NCI-H774 (cell line): Measurements from ENCODE around the gene STT3B.
"Not testable (repeated sequence)": the region's sequence is repeated elsewhere in the genome, so short reads cannot be mapped to it uniquely, and the experiment has no call there.

Experiments used
- DNase-seq: peaks from one replicate; lab custom pipeline; 2025; lab: John Stamatoyannopoulos, UW

STT3B gene

DNA sequence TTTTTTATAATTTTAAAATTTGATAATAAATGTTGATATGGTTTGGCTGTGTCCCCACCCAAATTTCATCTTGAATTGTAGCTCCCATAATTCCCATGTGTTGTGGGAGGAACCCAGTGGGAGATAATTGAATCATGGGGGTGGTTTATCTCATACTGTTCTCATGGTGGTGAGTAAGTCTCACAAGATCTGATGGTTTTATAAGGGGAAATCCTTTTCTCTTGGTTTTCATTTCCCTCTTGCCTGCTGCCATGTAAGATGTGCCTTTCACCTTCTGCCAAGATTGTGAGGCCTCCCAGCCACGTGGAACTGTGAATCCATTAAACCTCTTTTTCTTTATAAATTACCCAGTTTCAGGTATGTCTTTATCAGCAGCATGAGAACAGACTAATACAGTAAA, 72.6 kb downstream of the STT3B start:
- DNase-seq = not testable (repeated sequence)

DNA sequence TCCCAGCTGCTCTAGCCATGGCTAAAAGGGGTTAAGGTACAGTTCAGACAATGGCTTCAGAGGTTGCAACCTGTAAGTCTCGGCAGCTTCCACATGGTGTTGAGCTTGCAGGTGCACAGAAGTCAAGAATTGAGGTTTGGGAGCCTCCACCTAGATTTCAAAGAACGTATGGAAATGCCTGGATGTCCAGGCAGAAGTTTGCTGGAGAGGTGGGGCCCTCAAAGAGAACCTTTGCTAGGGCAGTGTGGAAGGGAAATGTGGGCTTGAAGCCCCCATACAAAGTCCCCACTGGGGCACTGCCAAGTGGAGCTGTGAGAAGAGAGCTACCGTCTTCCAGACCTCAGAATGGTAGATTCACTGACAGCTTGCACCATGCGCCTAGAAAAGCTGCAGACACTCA, 73.7 kb downstream of the STT3B start:
- no peak for DNase-seq

GRCh38 chr3:31610700-31611275, 78.1 kb downstream of the STT3B start:
- DNase-seq = no peak

- no peak for DNase-seq
Measured at GRCh38 chr3:31613177-31613576, 80.5 kb downstream of the STT3B start.

DNA sequence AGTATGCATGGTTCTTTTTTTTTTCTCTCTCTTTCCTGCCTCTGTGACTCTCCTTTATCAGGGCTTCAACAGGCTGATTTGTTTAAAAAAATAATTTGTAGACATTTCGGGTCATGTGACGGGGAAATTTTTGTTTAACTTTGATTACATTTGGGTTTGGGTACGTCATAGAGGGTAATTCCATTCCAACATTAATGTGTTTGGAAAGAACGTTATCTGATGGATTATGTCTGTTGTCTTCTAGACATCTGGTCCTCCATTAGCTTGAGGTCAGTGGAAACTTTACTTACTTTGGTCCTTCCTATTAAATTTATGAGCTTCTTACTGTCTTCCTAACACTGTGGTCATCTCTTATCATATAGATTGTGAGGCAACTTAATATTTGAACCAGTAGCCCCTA, 80.9 kb downstream of the STT3B start:
- DNase-seq = no peak

GRCh38 chr3:31614162-31614921, 81.6 kb downstream of the STT3B start:
- DNase-seq = no peak

DNA sequence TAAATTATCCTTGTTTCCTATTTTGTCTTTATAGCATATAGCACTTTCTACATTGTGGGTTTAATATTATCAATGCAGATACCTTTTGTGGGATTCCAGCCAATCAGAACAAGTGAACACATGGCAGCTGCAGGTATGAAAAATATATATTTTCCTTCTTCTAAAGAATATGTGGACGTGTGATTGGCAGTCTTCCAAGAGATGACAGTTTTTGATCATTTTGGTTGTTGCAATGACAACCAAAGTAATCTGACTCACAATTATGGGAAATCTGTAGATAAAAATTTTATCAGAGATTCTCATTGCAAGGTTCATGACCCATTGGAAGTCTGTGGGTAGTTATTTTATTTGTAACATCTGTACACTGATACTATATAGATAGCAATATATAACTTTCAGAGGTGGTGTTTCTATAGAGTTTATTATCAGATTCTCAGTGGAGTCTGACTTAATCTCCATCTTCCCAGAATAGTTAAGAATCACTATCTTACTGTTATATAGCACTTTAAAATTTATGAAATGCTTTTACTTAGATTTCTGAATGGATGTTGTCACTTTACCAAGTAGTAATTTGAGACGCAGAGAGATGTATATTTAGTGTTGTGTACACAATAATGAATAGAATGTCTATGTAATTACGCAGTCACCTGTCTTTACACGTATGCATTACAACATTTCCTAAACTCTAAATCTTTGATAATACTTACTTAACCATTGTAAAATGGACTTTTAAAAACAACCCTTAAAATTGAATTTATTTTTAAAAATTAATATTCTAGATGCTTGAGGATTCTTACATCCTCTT, 82.5 kb downstream of the STT3B start:
- no peak for DNase-seq

- DNase-seq = no peak
Measured at GRCh38 chr3:31616711-31617110, 84.0 kb downstream of the STT3B start.

DNA sequence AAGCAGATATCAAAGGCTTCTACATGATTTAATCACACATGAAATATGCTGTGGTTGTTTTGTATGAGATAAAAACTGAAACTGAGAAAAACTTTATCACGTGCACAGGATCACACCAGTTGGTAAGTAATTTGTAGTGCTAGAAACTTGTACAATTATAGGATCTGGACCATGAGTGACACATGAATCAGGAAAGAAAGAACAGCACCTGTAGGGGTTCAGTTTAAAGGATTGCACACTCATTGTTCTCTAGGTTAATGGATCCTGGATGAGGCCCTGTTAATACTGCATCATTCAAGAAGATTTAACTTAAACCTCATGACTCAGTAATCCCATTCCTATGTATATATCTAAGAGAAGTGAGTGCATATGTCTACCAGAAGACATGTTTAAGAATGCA, 87.9 kb downstream of the STT3B start:
- no peak for DNase-seq

GRCh38 chr3:31621314-31621713, 88.6 kb downstream of the STT3B start:
- DNase-seq = no peak

DNA sequence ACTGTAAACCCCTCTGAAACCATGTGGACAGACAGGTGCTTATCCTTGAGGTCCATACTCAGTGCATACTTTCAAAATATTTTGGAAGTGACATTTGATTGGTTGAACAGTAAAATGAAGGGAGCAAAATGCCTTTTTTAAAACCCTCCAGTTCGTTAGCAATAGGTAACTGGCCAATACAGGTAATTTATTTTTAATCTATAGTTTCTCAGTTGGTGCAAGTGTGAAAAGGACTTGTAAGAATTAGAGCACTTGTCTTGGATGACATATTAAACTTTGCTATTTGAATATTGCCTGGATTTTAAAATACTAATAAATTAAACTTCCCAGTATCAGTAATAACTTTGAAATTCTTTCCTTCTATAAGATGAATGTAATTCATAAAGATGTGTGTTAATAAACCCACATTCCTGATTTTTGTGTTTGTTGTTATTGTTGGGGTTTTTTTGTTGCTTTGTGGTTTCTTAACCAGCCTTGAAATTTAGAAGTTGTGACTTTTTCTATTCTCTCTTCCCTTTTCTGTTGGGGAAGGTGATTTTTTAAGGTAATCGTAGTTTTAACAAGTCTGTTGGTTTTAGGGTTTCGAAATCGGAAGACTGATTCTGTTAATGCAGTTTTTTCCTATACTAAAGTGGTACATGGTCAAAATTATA, 90.0 kb downstream of the STT3B start:
- no peak for DNase-seq

DNA sequence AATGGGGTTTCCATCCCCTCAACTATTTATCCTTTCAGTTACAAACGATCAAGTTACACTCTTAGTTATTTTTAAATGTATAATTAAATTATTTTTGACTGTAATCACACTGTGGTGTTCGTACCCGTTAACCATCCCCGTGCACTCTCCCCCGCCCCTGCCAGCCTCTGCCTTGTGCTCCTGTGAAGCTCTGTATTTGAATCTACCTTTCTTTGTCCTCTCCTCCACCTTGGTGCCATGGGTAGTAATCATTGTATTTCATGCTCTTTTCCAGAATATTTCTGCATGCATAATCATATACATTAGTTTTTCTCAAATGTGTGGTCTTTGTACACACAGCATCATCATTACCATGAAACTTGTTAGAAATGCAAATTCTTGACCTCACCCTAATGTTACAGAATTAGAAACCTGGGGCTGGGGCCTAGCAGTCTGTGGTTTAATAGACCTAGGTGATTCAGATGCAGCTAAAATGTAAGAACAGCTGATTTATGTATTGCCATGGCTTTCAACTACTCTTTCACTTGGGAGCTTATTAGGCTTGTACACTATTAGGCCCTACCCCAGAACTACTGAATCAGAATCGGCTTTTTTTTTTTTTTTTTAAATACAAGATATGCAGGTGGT, 91.5 kb downstream of the STT3B start:
- DNase-seq = no peak

DNA sequence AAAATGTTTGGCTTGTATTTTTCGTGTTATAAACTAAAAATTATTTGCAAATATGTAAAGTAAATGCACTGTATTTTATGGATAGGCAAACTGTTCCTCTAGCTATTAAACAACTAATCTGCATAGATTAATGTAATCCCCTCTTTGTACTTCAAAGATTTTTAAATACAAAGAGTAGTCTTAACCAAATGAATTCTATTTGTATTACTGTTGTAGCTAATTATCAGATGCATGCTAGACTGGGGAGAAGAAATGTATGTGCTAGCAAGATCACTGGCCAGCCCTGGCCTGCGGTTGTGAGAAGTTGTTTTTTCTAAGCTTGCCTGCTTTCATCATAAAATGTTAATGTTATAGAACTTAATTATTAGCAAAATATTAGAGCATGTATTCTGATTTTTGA, 92.6 kb downstream of the STT3B start:
- DNase-seq = no peak

DNA sequence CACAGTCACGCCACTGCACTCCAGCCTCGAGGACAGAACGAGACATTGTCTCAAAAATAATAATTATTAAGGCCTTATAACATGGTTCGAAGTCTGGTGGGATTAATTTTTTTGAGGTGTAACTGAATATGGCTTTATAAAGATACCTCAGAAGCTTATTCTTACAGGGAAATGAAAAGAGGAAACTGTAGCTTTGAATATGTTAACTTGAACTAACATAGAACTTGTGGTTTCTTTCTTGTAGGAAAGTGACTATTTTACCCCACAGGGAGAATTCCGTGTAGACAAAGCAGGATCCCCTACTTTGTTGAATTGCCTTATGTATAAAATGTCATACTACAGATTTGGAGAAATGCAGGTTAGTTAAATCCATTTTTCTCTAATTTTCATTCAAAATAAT, 96.3 kb downstream of the STT3B start:
- DNase-seq = no peak

DNA sequence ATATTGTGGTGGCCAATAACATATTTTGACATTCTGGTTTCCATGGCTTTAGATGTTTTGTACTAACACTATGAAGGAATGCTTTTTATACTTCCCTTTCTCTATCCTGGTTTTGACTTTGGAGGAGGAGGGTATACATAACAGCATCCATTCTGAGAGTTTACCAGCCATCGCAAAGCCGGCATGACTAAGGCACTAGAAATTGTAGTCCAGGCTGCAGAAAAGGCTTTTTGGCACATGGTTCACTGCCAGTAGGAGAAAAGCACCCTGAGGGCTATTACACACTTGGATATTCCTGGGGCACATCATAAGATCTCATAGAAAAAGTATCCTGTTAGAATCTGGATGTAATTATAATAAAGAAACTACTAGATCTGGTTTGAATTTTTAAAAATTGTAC, 101.8 kb downstream of the STT3B start:
- DNase-seq = no peak

DNA sequence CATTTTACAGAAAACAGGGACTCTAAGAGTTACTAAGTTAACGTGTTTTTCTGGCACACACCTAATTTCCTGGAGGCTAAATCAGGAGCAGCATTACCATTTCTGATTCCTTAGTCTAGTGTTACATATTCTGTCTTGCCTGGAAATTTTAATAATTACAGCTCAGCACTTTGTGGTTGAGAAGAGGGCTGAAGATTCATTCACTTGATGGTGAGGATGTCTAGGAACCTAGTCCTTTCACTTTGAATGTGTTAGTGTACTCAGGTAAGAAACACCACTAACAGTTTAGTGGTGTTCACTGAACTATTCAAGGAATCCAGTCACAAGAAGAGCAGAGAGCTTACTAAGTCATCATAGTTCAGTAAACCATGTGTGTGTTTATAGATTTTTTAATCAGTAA, 102.8 kb downstream of the STT3B start:
- no peak for DNase-seq

- no peak for DNase-seq
Measured at GRCh38 chr3:31636049-31636448, 103.3 kb downstream of the STT3B start.

DNA sequence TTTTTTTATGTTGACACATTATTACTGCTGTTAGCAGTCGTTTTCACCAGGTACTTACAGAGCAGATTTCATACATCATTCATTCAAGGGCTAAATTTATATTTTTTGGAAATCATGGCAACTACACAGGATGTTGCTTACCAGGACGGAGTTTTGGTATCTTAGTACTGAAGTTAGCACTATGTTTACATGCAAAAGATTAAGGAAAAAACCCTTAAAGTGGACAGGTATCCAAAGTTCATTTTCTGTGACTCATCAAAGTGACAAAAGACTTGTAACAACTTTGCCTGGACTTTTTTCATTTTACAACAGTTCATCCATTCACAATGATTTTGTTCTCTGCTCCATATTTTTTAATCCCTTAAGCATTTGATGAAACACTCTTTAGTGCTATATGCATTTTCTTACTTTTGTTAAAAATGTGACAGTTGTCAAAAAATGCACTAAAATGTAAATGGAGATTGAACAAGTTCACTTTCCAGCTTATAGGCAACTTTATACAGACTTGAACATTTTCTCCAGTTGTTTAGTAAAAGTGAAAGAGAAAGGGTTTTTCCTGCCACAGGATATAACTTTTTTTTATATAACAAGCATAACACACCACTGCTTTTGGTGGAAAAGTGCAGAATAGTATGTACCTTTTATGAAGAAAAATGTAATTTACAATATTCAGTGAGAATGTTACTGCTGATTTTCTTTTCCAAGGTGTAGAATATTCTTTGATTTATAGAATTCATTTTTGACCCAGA, 104.1 kb downstream of the STT3B start:
- no peak for DNase-seq

GRCh38 chr3:31639828-31640227, 107.1 kb downstream of the STT3B start:
- no peak for DNase-seq

- no peak for DNase-seq
Measured at GRCh38 chr3:31645256-31645655, 112.5 kb downstream of the STT3B start.

DNA sequence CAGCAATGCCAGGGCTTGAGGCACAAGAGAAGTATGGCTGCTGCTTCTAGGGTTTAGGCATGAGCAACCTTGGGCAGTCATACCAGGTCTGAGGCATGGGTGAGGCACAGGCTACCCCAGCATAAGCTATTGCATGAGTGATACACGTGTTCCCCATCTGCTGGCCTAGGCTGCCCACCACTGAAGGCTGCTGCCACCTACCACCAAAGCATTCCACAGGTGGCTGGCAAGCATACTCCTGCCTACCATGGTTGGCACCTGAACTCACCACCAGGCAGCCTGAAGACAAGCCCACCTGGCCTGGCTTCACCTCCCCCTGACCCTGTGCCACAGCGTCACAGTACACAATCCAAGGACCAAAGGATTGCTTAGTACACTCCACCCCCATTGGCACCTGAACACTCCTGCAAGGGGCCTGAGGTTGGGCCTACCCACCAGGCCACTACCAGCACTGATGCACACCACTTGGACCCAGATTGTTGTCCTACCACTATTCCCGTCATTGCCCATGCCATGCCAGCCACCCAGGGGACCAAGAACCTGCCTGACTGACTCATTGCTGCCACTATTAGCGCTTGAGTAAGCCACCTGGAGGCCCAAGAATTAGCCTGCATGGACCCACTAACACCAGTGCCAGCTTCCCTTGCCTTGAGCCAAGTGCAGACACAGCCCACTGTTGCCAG, 115.7 kb downstream of the STT3B start:
- DNase-seq = no peak
